HEK293 (cell line): ENCODE data around the gene ARAP3.

Experiments used
- CTCF ChIA-PET: fragments of 350-600 bp; formaldehyde crosslinking; extraction: SDS; loops from one replicate; lab custom pipeline; 2021; ENCODE audit warnings: antibody characterized with exemption; lab: Yijun Ruan, JAX
- POLR2A ChIA-PET: fragments of 300-600 bp; formaldehyde crosslinking; extraction: SDS; loops from one replicate; lab custom pipeline; 2020; ENCODE audit warnings: antibody characterized with exemption, inconsistent platforms; lab: Yijun Ruan, JAX
- H3K27ac ChIP-seq: fragments of 200-500 bp; sonication (Bioruptor generic); 2 replicates; pipeline ENCODE4 v1.5.1; 2014; ENCODE audit warnings: low read depth, low read length, control low read depth, inconsistent platforms; ENCODE audit errors: extremely low read depth
- H3K36me3 ChIP-seq, 2 experiments: fragments of 200-500 bp in 1 of 2; sonication (Bioruptor generic) in 1 of 2; 1 replicate in 1 of 2; 2 replicates in 1 of 2; pipeline ENCODE4 v1.5.1; 2014 to 2017; ENCODE audit warnings: inconsistent platforms in 2 of 2, low read length in 2 of 2; ENCODE audit not compliant: control insufficient read depth in 2 of 2, insufficient read depth in 1 of 2
- H3K4me1 ChIP-seq: fragments of 200-500 bp; sonication (Bioruptor generic); 2 replicates; pipeline ENCODE4 v1.5.1; 2014; ENCODE audit warnings: mild to moderate bottlenecking, low read length, inconsistent platforms; ENCODE audit not compliant: control insufficient read depth, insufficient read depth
- H3K4me3 ChIP-seq: 2 replicates; pipeline ENCODE4 v1.5.1; 2011; ENCODE audit warnings: low read depth, mild to moderate bottlenecking, control low read depth, low read length, moderate library complexity
- H3K9me3 ChIP-seq: fragments of 200-500 bp; sonication (Bioruptor generic); 2 replicates; pipeline ENCODE4 v1.5.1; 2014; ENCODE audit warnings: low read depth, low read length, inconsistent platforms; ENCODE audit not compliant: control insufficient read depth, insufficient read depth
- EGR2 ChIP-seq: fragments of 450-650 bp; formaldehyde crosslinking; IDR thresholded peaks from 2 replicates; pipeline ENCODE4 v1.5.1; 2016; ENCODE audit warnings: low read depth, missing biosample characterization, missing genetic modification characterization
- MYNN ChIP-seq: fragments of 450-650 bp; formaldehyde crosslinking; IDR thresholded peaks from 2 replicates; pipeline ENCODE4 v1.5.1; 2016; ENCODE audit warnings: missing biosample characterization, missing genetic modification characterization, borderline replicate concordance
- ZBTB8A ChIP-seq: fragments of 450-650 bp; formaldehyde crosslinking; IDR thresholded peaks from 2 replicates; pipeline ENCODE4 v1.5.1; 2016; ENCODE audit warnings: missing biosample characterization, missing genetic modification characterization
- ZFHX2 ChIP-seq: fragments of 450-650 bp; formaldehyde crosslinking; conservative IDR thresholded peaks from 2 replicates; pipeline ENCODE4 v1.5.1; 2016; ENCODE audit warnings: missing biosample characterization, missing genetic modification characterization
- ZFP69B ChIP-seq: fragments of 450-650 bp; formaldehyde crosslinking; IDR thresholded peaks from 2 replicates; pipeline ENCODE4 v1.5.1; 2016; ENCODE audit warnings: missing biosample characterization, missing genetic modification characterization
- ZNF132 ChIP-seq: fragments of 450-650 bp; formaldehyde crosslinking; IDR thresholded peaks from 2 replicates; pipeline ENCODE4 v1.5.1; 2017; ENCODE audit warnings: missing biosample characterization, missing genetic modification characterization, borderline replicate concordance
- ZNF16 ChIP-seq: fragments of 450-650 bp; formaldehyde crosslinking; IDR thresholded peaks from 2 replicates; pipeline ENCODE4 v1.5.1; 2016; ENCODE audit warnings: low read depth, missing biosample characterization, missing genetic modification characterization
- ZNF169 ChIP-seq: fragments of 450-650 bp; formaldehyde crosslinking; IDR thresholded peaks from 2 replicates; pipeline ENCODE4 v1.5.1; 2016; ENCODE audit warnings: missing biosample characterization, missing genetic modification characterization
- ZNF48 ChIP-seq: fragments of 450-650 bp; formaldehyde crosslinking; IDR thresholded peaks from 2 replicates; pipeline ENCODE4 v1.5.1; 2016; ENCODE audit warnings: missing biosample characterization, missing genetic modification characterization
- ZNF501 ChIP-seq: fragments of 450-650 bp; formaldehyde crosslinking; IDR thresholded peaks from 2 replicates; pipeline ENCODE4 v1.5.1; 2016; ENCODE audit warnings: missing biosample characterization, missing genetic modification characterization
- ZNF529 ChIP-seq: fragments of 450-650 bp; formaldehyde crosslinking; IDR thresholded peaks from 2 replicates; pipeline ENCODE4 v1.5.1; 2017; ENCODE audit warnings: missing genetic modification characterization, missing biosample characterization; ENCODE audit not compliant: insufficient replicate concordance
- ZNF677 ChIP-seq: fragments of 450-650 bp; IDR thresholded peaks from 2 replicates; pipeline ENCODE4 v1.5.0; 2018; ENCODE audit warnings: missing biosample characterization, mild to moderate bottlenecking, missing genetic modification characterization, moderate library complexity
- ZNF747 ChIP-seq: fragments of 450-650 bp; formaldehyde crosslinking; IDR thresholded peaks from 2 replicates; pipeline ENCODE4 v1.5.1; 2016; ENCODE audit warnings: missing biosample characterization, missing genetic modification characterization
- ZSCAN16 ChIP-seq: fragments of 450-650 bp; formaldehyde crosslinking; IDR thresholded peaks from 2 replicates; pipeline ENCODE4 v1.5.1; 2016; ENCODE audit warnings: missing biosample characterization, missing genetic modification characterization
- TF ChIP-seq, protein P1 (sequence below): fragments of 450-650 bp; formaldehyde crosslinking; IDR thresholded peaks from 2 replicates; pipeline ENCODE4 v1.5.1; 2016; ENCODE audit warnings: missing biosample characterization, missing genetic modification characterization
- TF ChIP-seq, protein P2 (sequence below): fragments of 450-650 bp; formaldehyde crosslinking; IDR thresholded peaks from 2 replicates; pipeline ENCODE4 v1.5.1; 2016; ENCODE audit warnings: missing biosample characterization, missing genetic modification characterization, low read depth
- TF ChIP-seq, protein P3 (sequence below): fragments of 450-650 bp; formaldehyde crosslinking; IDR thresholded peaks from 2 replicates; pipeline ENCODE4 v1.5.1; 2016; ENCODE audit warnings: missing biosample characterization, missing genetic modification characterization

Gene ARAP3

DNA sequence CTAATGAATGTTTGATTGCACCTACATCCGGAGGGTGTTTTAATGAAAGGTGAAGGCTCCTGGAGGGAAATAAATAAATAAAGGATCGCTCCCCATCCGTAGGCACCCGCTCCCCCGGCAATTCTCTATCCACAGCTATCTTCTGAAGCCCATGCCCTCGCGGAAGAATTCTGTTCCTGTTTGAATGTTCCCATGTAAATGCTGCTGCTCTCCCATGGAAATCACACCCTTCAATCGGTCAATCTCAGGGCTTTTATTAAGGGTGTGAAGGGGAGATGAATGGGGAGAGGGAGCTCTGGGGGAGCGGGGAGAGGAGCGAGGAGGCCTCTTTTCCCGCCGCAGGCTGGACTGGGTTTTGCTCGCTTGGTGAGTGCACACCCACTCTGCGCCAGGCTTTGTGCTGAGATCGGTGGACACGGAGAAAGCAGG, 21.1 kb upstream of the ARAP3 start:
- H3K36me3 ChIP-seq, result no peaks in the 10 kb centered on the region
- no peaks in the 10 kb centered on the region for H3K9me3 ChIP-seq
- H3K27ac ChIP-seq, result no peak overlapping the region
- CTCF ChIA-PET, result interaction anchor here (0.5 to 8.1 kb wide), 21 partner anchors 9 to 1878 kb away, joined by 3 to 87 read pairs (median 5); partner anchors contain the start of genes PCDH1 and PCDH12
- POLR2A ChIA-PET, result interaction anchor here (0.7 kb wide), 1 partner anchor 526 kb away, joined by 3 read pairs; no protein-coding TSS in a partner anchor
- H3K4me3 ChIP-seq, result no peak overlapping the region
- peak; percentile 34; the same call in 1 of the 2 replicates for TF ChIP-seq EGR2 (tag by site-specific recombination)
- TF ChIP-seq ZNF501, result no peak
- no peaks in the 10 kb centered on the region; the same call in 1 of the 2 replicates for H3K4me1 ChIP-seq

DNA sequence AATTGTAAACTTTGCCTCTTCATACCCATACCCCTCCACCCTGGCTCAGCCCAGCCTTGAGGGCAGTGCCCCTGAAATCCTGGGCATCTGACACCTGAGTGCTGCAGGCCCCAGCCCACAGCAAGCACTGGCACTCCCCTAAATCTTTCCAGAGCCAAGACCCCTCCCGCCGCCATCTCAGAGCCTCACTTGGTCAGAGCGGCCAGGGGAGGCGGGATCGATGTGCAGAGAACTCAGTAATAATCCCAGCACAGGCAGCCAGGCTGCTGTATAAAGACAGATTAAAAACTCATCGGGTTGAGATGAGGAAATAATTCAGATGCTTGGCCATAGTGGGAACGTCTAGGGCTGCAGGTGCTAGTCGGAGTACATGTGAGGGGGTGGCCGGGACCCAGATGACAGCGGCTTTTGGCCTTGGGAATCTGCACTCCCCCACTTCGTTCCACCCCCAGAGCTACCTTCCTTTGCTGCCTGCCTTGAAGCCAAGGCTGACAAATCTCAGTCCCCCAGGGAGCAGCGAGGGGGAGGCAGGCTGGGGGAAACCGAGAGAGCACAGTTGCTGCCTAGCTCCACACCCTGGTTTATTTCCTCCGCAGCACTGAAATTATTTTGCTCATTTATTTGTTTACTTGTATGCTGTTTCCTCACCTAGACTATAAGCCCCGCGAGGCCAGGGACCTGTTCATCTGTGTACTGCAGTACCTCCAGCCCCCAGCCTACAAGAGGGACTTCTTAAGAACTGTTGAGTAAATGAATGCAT, 19.5 kb upstream of the ARAP3 start:
- TF ChIP-seq EGR2 (tag by site-specific recombination), result peak; percentile 60; the same call in 1 of the 2 replicates
- no peak for TF ChIP-seq ZNF529 (tag by site-specific recombination)
- TF ChIP-seq ZNF132 (tag by site-specific recombination), result no peak
- TF ChIP-seq MYNN, result no peak
- Histone ChIP-seq H3K36me3 (no peaks in the 10 kb centered on the region), H3K9me3 (no peaks in the 10 kb centered on the region), H3K4me1 (no peaks in the 10 kb centered on the region; the same call in 1 of the 2 replicates), H3K27ac (no peak overlapping the region), H3K4me3 (no peak overlapping the region)
- CTCF ChIA-PET, result interaction anchor here (0.6 to 8.1 kb wide), 30 partner anchors 10 to 443 kb away, joined by 3 to 87 read pairs (median 4); partner anchors contain the start of genes PCDH1 and RNF14
- POLR2A ChIA-PET, result no interaction called here

DNA sequence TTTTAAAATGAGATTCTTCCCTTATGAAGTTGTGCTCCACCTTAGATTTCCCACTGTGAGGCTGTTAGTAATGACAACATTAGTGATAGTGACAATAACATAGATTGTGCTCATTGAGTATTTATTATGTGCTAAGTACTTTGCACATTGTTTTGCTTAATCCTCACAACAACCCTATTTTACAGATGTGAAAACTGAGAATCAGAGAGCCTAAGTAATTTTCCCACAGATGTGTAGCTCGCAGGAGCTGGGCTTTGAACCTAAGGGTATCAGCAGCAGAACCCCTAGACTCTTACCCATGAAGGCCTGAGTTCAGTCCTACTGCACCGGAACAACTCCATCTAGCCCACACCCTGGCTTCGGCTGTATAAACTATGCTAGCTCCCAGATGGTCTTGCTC, 15.6 kb upstream of the ARAP3 start:
- CTCF ChIA-PET, result interaction anchor here (0.6 to 8.1 kb wide), 5 partner anchors 116 to 1025 kb away, joined by 3 to 78 read pairs (median 5); partner anchors contain the start of gene RNF14

DNA sequence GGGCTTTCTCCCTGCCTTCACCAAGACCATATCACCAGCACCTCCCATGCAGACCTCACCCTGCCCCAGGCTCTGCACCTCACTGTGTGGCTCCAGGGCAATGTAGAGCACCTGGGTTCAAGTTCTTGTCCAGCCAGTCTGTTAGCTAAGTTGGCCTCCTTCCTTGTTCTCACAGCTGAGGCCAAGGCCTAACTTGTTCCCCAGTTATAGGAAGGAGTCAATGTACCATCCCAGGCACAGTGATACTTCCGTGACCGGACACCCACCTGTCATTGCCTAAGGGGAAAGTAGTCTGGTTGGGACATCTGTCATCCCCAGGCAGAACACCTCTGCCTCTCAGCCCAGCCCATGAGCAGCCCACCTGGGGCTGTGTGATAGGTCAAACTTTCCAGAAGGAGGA, 14.4 kb upstream of the ARAP3 start:
- H3K4me1 ChIP-seq, result no peaks in the 10 kb centered on the region
- no peaks in the 10 kb centered on the region for H3K9me3 ChIP-seq
- H3K4me3 ChIP-seq, result no peak overlapping the region
- TF ChIP-seq ZNF747 (tag by site-specific recombination) (no peak), ZSCAN16 (no peak), ZFHX2 (tag by site-specific recombination) (0 out of 2 replicates have a peak, but pooled peaks have one; percentile 19), ZFP69B (tag by site-specific recombination) (no peak), ZBTB8A (tag by site-specific recombination) (no peak), ZNF48 (tag by site-specific recombination) (no peak), ZNF677 (tag by site-specific recombination) (no peak), EGR2 (tag by site-specific recombination) (peak; percentile 45; the same call in 1 of the 2 replicates), ZNF169 (tag by site-specific recombination) (no peak)
- TF ChIP-seq, protein P1, sequence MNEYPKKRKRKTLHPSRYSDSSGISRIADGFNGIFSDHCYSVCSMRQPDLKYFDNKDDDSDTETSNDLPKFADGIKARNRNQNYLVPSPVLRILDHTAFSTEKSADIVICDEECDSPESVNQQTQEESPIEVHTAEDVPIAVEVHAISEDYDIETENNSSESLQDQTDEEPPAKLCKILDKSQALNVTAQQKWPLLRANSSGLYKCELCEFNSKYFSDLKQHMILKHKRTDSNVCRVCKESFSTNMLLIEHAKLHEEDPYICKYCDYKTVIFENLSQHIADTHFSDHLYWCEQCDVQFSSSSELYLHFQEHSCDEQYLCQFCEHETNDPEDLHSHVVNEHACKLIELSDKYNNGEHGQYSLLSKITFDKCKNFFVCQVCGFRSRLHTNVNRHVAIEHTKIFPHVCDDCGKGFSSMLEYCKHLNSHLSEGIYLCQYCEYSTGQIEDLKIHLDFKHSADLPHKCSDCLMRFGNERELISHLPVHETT (tag by site-specific recombination), result no peak
- TF ChIP-seq, protein P2, sequence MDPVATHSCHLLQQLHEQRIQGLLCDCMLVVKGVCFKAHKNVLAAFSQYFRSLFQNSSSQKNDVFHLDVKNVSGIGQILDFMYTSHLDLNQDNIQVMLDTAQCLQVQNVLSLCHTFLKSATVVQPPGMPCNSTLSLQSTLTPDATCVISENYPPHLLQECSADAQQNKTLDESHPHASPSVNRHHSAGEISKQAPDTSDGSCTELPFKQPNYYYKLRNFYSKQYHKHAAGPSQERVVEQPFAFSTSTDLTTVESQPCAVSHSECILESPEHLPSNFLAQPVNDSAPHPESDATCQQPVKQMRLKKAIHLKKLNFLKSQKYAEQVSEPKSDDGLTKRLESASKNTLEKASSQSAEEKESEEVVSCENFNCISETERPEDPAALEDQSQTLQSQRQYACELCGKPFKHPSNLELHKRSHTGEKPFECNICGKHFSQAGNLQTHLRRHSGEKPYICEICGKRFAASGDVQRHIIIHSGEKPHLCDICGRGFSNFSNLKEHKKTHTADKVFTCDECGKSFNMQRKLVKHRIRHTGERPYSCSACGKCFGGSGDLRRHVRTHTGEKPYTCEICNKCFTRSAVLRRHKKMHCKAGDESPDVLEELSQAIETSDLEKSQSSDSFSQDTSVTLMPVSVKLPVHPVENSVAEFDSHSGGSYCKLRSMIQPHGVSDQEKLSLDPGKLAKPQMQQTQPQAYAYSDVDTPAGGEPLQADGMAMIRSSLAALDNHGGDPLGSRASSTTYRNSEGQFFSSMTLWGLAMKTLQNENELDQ, result no peak
- TF ChIP-seq, all 188 proteins: peak for 2
- CTCF ChIA-PET, result interaction anchor here (0.7 to 8.1 kb wide), 9 partner anchors 62 to 273 kb away, joined by 3 to 158 read pairs (median 6); partner anchors contain the start of genes PCDH1, PCDH12 and RNF14
- Histone ChIP-seq H3K36me3 (no peaks in the 10 kb centered on the region), H3K27ac (no peak overlapping the region)
- POLR2A ChIA-PET, result no interaction called here

More for the DNA sequence above, 15.6 kb upstream of the ARAP3 start:
- no peaks in the 10 kb centered on the region for H3K36me3 ChIP-seq
- H3K4me3 ChIP-seq, result no peak overlapping the region
- H3K9me3 ChIP-seq, result no peaks in the 10 kb centered on the region
- no peaks in the 10 kb centered on the region; the same call in 1 of the 2 replicates for H3K4me1 ChIP-seq
- POLR2A ChIA-PET, result no interaction called here
- TF ChIP-seq, protein P3, sequence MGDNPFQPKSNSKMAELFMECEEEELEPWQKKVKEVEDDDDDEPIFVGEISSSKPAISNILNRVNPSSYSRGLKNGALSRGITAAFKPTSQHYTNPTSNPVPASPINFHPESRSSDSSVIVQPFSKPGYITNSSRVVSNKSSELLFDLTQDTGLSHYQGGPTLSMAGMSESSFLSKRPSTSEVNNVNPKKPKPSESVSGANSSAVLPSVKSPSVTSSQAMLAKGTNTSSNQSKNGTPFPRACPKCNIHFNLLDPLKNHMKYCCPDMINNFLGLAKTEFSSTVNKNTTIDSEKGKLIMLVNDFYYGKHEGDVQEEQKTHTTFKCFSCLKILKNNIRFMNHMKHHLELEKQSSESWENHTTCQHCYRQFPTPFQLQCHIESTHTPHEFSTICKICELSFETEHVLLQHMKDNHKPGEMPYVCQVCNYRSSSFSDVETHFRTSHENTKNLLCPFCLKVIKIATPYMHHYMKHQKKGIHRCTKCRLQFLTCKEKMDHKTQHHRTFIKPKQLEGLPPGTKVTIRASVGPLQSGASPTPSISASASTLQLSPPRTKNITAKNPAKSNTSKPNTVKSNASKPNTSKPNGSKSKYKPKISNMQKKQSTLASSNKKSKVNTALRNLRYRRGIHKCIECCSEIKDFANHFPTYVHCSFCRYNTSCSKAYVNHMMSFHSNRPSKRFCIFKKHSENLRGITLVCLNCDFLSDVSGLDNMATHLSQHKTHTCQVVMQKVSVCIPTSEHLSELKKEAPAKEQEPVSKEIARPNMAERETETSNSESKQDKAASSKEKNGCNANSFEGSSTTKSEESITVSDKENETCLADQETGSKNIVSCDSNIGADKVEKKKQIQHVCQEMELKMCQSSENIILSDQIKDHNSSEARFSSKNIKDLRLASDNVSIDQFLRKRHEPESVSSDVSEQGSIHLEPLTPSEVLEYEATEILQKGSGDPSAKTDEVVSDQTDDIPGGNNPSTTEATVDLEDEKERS, result no peak
- TF ChIP-seq ZNF16 (tag by site-specific recombination), result no peak
- TF ChIP-seq, all 188 proteins: peak for 0
- no peak overlapping the region for H3K27ac ChIP-seq
